HG03025 (cell line): ENCODE results near the gene NKAIN2.
"Not testable (repeated sequence)": the region's sequence is repeated elsewhere in the genome, so short reads cannot be mapped to it uniquely, and the experiment has no call there.

Experiments
- ATAC-seq: cut with Tn5 transposase; IDR thresholded peaks from one replicate; pipeline ENCODE4 v1.9.1; 2021; ENCODE audit warnings: mild to moderate bottlenecking, moderate library complexity; ENCODE audit not compliant: unreplicated experiment, low FRiP score

The NKAIN2 gene

GRCh38 chr6:124010574-124010973 lies 206.9 kb downstream of the NKAIN2 start:
- ATAC-seq = no peak

- no peak for ATAC-seq
Observed at GRCh38 chr6:124011180-124011579, 207.5 kb downstream of the NKAIN2 start.

- not testable (repeated sequence) for ATAC-seq
Observed at GRCh38 chr6:124022051-124022450, 218.4 kb downstream of the NKAIN2 start.

GRCh38 chr6:124022641-124023040 lies 219.0 kb downstream of the NKAIN2 start:
- no peak for ATAC-seq

GRCh38 chr6:124026694-124027093 lies 223.0 kb downstream of the NKAIN2 start:
- peak; percentile 43 for ATAC-seq

GRCh38 chr6:124027392-124027791 lies 223.7 kb downstream of the NKAIN2 start:
- no peak for ATAC-seq

- no peak for ATAC-seq
Observed at GRCh38 chr6:124028117-124028516, 224.5 kb downstream of the NKAIN2 start.

GRCh38 chr6:124029567-124029966 lies 225.9 kb downstream of the NKAIN2 start:
- ATAC-seq = no peak

GRCh38 chr6:124033501-124033900 lies 229.8 kb downstream of the NKAIN2 start:
- ATAC-seq = no peak

- no peak for ATAC-seq
Observed at GRCh38 chr6:124036384-124036783, 232.7 kb downstream of the NKAIN2 start.

- ATAC-seq = peak; percentile 86
Observed at GRCh38 chr6:124040655-124041054, 237.0 kb downstream of the NKAIN2 start.

- ATAC-seq = no peak
Observed at GRCh38 chr6:124052120-124052519, 248.5 kb downstream of the NKAIN2 start.

GRCh38 chr6:124053315-124053714 lies 249.7 kb downstream of the NKAIN2 start:
- ATAC-seq = no peak

GRCh38 chr6:124054034-124054433 lies 250.4 kb downstream of the NKAIN2 start:
- ATAC-seq = peak; percentile 48

- ATAC-seq = no peak
Observed at GRCh38 chr6:124055395-124055794, 251.7 kb downstream of the NKAIN2 start.

- no peak for ATAC-seq
Observed at GRCh38 chr6:124055963-124056362, 252.3 kb downstream of the NKAIN2 start.

GRCh38 chr6:124056407-124057334 lies 253.0 kb downstream of the NKAIN2 start:
- no peak for ATAC-seq

GRCh38 chr6:124057461-124057860 lies 253.8 kb downstream of the NKAIN2 start:
- no peak for ATAC-seq

- ATAC-seq = peak; percentile 58
Observed at GRCh38 chr6:124064317-124065113, 260.9 kb downstream of the NKAIN2 start.

- ATAC-seq = no peak
Observed at GRCh38 chr6:124066269-124066668, 262.6 kb downstream of the NKAIN2 start.

GRCh38 chr6:124066946-124067552 lies 263.4 kb downstream of the NKAIN2 start:
- ATAC-seq = no peak
